SK-N-SH treated with all-trans-retinoic acid at 6 μM for 48 hours (cell line): ENCODE measurements around the gene MCM7.

Experiments
- CREB5 ChIP-seq: fragments of 250-450 bp; sonication (Bioruptor Pico); IDR thresholded peaks from 2 replicates; pipeline ENCODE4 v1.5.1; 2020; ENCODE audit warnings: low read depth, mild to moderate bottlenecking, moderate library complexity
- POU6F1 ChIP-seq: fragments of 250-450 bp; sonication (Bioruptor Pico); IDR thresholded peaks from 2 replicates; pipeline ENCODE4 v1.8.0; 2021; ENCODE audit warnings: low read depth, mild to moderate bottlenecking, moderate library complexity, borderline replicate concordance
- ZC3H10 ChIP-seq: fragments of 250-450 bp; sonication (Bioruptor Pico); IDR thresholded peaks from 2 replicates; pipeline ENCODE4 v1.5.1; 2021; ENCODE audit warnings: mild to moderate bottlenecking, moderate library complexity
- ZFP30 ChIP-seq: fragments of 450-650 bp; formaldehyde crosslinking; IDR thresholded peaks from 2 replicates; pipeline ENCODE4 v1.5.0; 2022; ENCODE audit warnings: mild to moderate bottlenecking, moderate library complexity

GRCh38 chr7:100130608-100131453 is 29.6 kb upstream of the MCM7 start:
- TF ChIP-seq ZFP30 (no peak), CREB5 (CRISPR knock-in tag) (no peak), POU6F1 (CRISPR knock-in tag) (no peak), ZC3H10 (CRISPR knock-in tag) (no peak)
